SK-N-SH (cell line): ENCODE data around the gene CCHCR1. TPM values are rescaled to one million over a fixed set of nuclear protein-coding genes. Genes with fewer than 3 reads are reported as not detected.

Experiments
- CTCF ChIA-PET: fragments of 300-600, 350-600 bp; formaldehyde crosslinking; extraction: SDS; loops from one replicate; lab custom pipeline; 2021; lab: Yijun Ruan, JAX
- POLR2A ChIA-PET: fragments of 350-600 bp; sonication (Branson Sonifier 250); formaldehyde crosslinking; extraction: SDS; loops from one replicate; lab custom pipeline; 2020; ENCODE audit warnings: antibody characterized with exemption, inconsistent platforms; lab: Yijun Ruan, JAX
- DNase-seq: peaks from one replicate; pipeline ENCODE4 v3.0.0; 2012
- H2AFZ ChIP-seq: fragments of 200-600 bp; sonication (generic); 2 replicates; pipeline ENCODE4 v1.8.1; 2016; ENCODE audit warnings: antibody characterized with exemption, mild to moderate bottlenecking, low read depth
- H3F3A ChIP-seq: fragments of 200-600 bp; sonication (generic); replicated peaks from 2 replicates; pipeline ENCODE3; 2016; ENCODE audit warnings: antibody characterized with exemption, mild to moderate bottlenecking; ENCODE audit not compliant: insufficient read depth
- H3K27ac ChIP-seq, 2 experiments: fragments of 200-500 bp in 1 of 2; fragments of 200-600 bp in 1 of 2; sonication (Bioruptor generic) in 1 of 2; sonication (generic), shearing (Covaris generic) in 1 of 2; 2 replicates each; pipeline versions ENCODE4 v1.5.1 to v1.6.1; 2014 to 2016; ENCODE audit warnings: low read depth in 2 of 2, inconsistent platforms in 1 of 2, low read length in 1 of 2, mild to moderate bottlenecking in 1 of 2, mixed read lengths in 1 of 2
- H3K27me3 ChIP-seq: fragments of 200-600 bp; sonication (generic), shearing (Covaris generic); 2 replicates; pipeline ENCODE4 v1.6.1; 2016; ENCODE audit warnings: mixed run types; ENCODE audit not compliant: insufficient read depth
- H3K36me3 ChIP-seq, 2 experiments: fragments of 200-500 bp in 1 of 2; fragments of 200-600 bp in 1 of 2; sonication (Bioruptor generic) in 1 of 2; sonication (generic) in 1 of 2; replicated peaks in 1 of 2; 2 replicates each; pipeline versions ENCODE3 to v1.5.1; 2014 to 2016; ENCODE audit warnings: low read length in 1 of 2, mild to moderate bottlenecking in 1 of 2; ENCODE audit not compliant: insufficient read depth in 2 of 2, control insufficient read depth in 1 of 2
- H3K4me1 ChIP-seq, 2 experiments: fragments of 200-500 bp in 1 of 2; fragments of 200-600 bp in 1 of 2; sonication (Bioruptor generic) in 1 of 2; sonication (generic), shearing (Covaris generic) in 1 of 2; 2 replicates each; pipeline versions ENCODE4 v1.5.1 to v1.6.1; 2014 to 2016; ENCODE audit warnings: low read depth in 1 of 2, low read length in 1 of 2, mixed run types in 1 of 2; ENCODE audit not compliant: insufficient read depth in 2 of 2, control insufficient read depth in 1 of 2
- H3K4me2 ChIP-seq: fragments of 200-600 bp; sonication (generic), shearing (Covaris generic); 2 replicates; pipeline ENCODE4 v1.6.1; 2017; ENCODE audit warnings: mixed run types
- H3K4me3 ChIP-seq, 2 experiments: fragments of 200-500 bp in 1 of 2; fragments of 200-600 bp in 1 of 2; sonication (Bioruptor generic) in 1 of 2; sonication (generic), shearing (Covaris generic) in 1 of 2; 2 replicates each; pipeline versions ENCODE4 v1.5.1 to v1.8.1; 2014 to 2016; ENCODE audit warnings: low read depth in 2 of 2, inconsistent platforms in 1 of 2, low read length in 1 of 2, mild to moderate bottlenecking in 1 of 2, mixed read lengths in 1 of 2, moderate library complexity in 1 of 2
- H3K79me2 ChIP-seq: fragments of 200-600 bp; sonication (generic); 2 replicates; pipeline ENCODE4 v1.8.1; 2017; ENCODE audit warnings: mild to moderate bottlenecking; ENCODE audit not compliant: insufficient read depth
- H3K9ac ChIP-seq: fragments of 200-600 bp; sonication (generic); 2 replicates; pipeline ENCODE4 v1.6.1; 2017; ENCODE audit warnings: mixed run types
- H3K9me2 ChIP-seq: fragments of 200-600 bp; sonication (generic); 2 replicates; pipeline ENCODE4 v1.6.1; 2017; ENCODE audit warnings: mixed run types
- H3K9me3 ChIP-seq: fragments of 200-600 bp; sonication (generic); 2 replicates; pipeline ENCODE4 v1.6.1; 2017; ENCODE audit warnings: mixed run types, mild to moderate bottlenecking, moderate library complexity
- H4K20me1 ChIP-seq: fragments of 200-600 bp; sonication (generic); 2 replicates; pipeline ENCODE4 v1.6.1; 2017; ENCODE audit warnings: mild to moderate bottlenecking, mixed run types; ENCODE audit not compliant: insufficient read depth
- ELF1 ChIP-seq: IDR thresholded peaks from 2 replicates; pipeline ENCODE4 v1.4.0; 2012
- EP300 ChIP-seq, 2 experiments: IDR thresholded peaks; 2 replicates each; pipeline versions ENCODE4 v1.4.0 to v1.6.1; 2012; ENCODE audit warnings: borderline replicate concordance in 1 of 2, low read depth in 1 of 2, low read length in 1 of 2
- FOSL2 ChIP-seq: IDR thresholded peaks from 2 replicates; pipeline ENCODE4 v1.4.0; 2012; ENCODE audit warnings: low read depth, mild to moderate bottlenecking, moderate library complexity, borderline replicate concordance
- MAX ChIP-seq: IDR thresholded peaks from 2 replicates; pipeline ENCODE4 v1.4.0; 2012; ENCODE audit warnings: low read depth
- MXI1 ChIP-seq: IDR thresholded peaks from 2 replicates; pipeline ENCODE4 v1.6.1; 2012; ENCODE audit warnings: mild to moderate bottlenecking, low read depth, low read length, improper control_type of control experiment
- NFIC ChIP-seq: IDR thresholded peaks from 2 replicates; pipeline ENCODE4 v1.4.0; 2012; ENCODE audit warnings: borderline replicate concordance
- RAD21 ChIP-seq: IDR thresholded peaks from 2 replicates; pipeline ENCODE4 v1.6.1; 2012; ENCODE audit warnings: mild to moderate bottlenecking, low read length
- RXRA ChIP-seq: IDR thresholded peaks from 2 replicates; pipeline ENCODE4 v1.4.0; 2012; ENCODE audit warnings: low read depth, mild to moderate bottlenecking, borderline replicate concordance
- SIN3A ChIP-seq: IDR thresholded peaks from 2 replicates; pipeline ENCODE4 v1.6.1; 2012; ENCODE audit warnings: low read depth, mild to moderate bottlenecking, low read length, moderate library complexity, borderline replicate concordance
- SMC3 ChIP-seq: IDR thresholded peaks from 2 replicates; pipeline ENCODE4 v1.6.1; 2012; ENCODE audit warnings: low read depth, low read length, improper control_type of control experiment
- TAF1 ChIP-seq: IDR thresholded peaks from 2 replicates; pipeline ENCODE4 v1.6.1; 2012; ENCODE audit warnings: low read depth, mild to moderate bottlenecking, low read length, moderate library complexity, borderline replicate concordance
- TCF12 ChIP-seq: IDR thresholded peaks from 2 replicates; pipeline ENCODE4 v1.4.0; 2012
- TEAD4 ChIP-seq: IDR thresholded peaks from 2 replicates; pipeline ENCODE4 v1.4.0; 2012; ENCODE audit warnings: mild to moderate bottlenecking, borderline replicate concordance; ENCODE audit not compliant: insufficient read depth
- USF2 ChIP-seq: fragments of 150-350 bp; IDR thresholded peaks from 2 replicates; pipeline ENCODE4 v1.6.1; 2017; ENCODE audit warnings: antibody characterized with exemption, low read length, low read depth, borderline replicate concordance
- YY1 ChIP-seq: IDR thresholded peaks from 2 replicates; pipeline ENCODE4 v1.4.0; 2012; ENCODE audit warnings: low read depth, mild to moderate bottlenecking
- WGBS: methylation state at CpG from one replicate; pipeline ENCODE4 v1.1.6; 2017; ENCODE audit warnings: low lambda C conversion rate; 5-methylcytosine and 5-hydroxymethylcytosine counted together
- polyA plus RNA-seq, 3 experiments: library from polyadenylated mRNA; depleted of rRNA; stranded (reverse); fragments of >200 nt; gene quantifications; 2 replicates each; pipeline ENCODE4 v1.2.3, GENCODE V29; 2012
- TF ChIP-seq, protein P1 (sequence below): fragments of 150-350 bp; IDR thresholded peaks from 2 replicates; pipeline ENCODE4 v1.6.1; 2016; ENCODE audit warnings: mild to moderate bottlenecking, low read depth, low read length

CCHCR1 gene
- polyA plus RNA-seq, 1 of the 3 experiments (the other 2 are of a cell fraction) = 18.7 TPM

GRCh38 chr6:31169123-31169857 lies 11.7 kb upstream of the CCHCR1 start:
- DNase-seq = no peak
- Histone ChIP-seq H3K4me3 (no peak overlapping the region), H3K36me3 (no peaks in the 10 kb centered on the region), H3K27me3 (no peaks in the 10 kb centered on the region), H3K9ac (no peak overlapping the region), H2AFZ (no peak overlapping the region), H4K20me1 (no peaks in the 10 kb centered on the region), H3F3A (no peaks in the 10 kb centered on the region), H3K9me2 (no peaks in the 10 kb centered on the region), H3K4me1 (no peaks in the 10 kb centered on the region), H3K4me2 (no peak overlapping the region), H3K27ac (no peak overlapping the region), H3K79me2 (no peaks in the 10 kb centered on the region), H3K9me3 (no peaks in the 10 kb centered on the region)
- ChIA-PET POLR2A (no interaction called here), CTCF (no interaction called here)
- TF ChIP-seq RAD21 = no peak
- TF ChIP-seq TEAD4 = no peak
- no peak for TF ChIP-seq SMC3
- TF ChIP-seq TCF12 = no peak
- TF ChIP-seq FOSL2 = no peak
- TF ChIP-seq SIN3A = no peak
- TF ChIP-seq USF2 = no peak
- TF ChIP-seq NFIC = no peak
- TF ChIP-seq YY1 = no peak
- TF ChIP-seq TAF1 = no peak
- TF ChIP-seq, protein P1, sequence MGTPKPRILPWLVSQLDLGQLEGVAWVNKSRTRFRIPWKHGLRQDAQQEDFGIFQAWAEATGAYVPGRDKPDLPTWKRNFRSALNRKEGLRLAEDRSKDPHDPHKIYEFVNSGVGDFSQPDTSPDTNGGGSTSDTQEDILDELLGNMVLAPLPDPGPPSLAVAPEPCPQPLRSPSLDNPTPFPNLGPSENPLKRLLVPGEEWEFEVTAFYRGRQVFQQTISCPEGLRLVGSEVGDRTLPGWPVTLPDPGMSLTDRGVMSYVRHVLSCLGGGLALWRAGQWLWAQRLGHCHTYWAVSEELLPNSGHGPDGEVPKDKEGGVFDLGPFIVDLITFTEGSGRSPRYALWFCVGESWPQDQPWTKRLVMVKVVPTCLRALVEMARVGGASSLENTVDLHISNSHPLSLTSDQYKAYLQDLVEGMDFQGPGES = no peak
- 80% methylated on average over 10 of the region's 10 CpGs for WGBS

DNA sequence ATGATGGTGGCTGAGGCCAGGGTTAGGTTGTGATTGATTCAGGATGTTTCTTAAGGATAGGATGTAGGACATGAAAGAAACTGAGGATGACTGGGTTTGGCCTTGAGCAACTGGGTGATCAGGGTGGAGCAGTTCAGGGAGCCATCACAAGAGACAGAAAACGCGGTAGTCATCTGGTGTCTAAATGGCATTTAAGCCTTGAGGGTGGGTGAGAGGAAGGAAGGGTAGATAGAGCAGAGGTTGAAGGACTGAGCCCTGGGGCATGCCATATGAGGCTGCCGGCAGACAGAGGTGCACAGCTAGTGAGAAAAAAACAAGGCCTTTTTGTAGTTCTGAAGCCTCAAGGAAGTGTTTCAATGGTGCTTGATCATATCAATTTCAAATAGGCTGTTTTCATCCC lies 11.0 kb upstream of the CCHCR1 start:
- H3K27ac ChIP-seq = no peak overlapping the region
- H3K4me2 ChIP-seq = no peak overlapping the region
- no peak overlapping the region for H3K9ac ChIP-seq
- TF ChIP-seq MAX (no peak), MXI1 (no peak), ELF1 (no peak), RXRA (no peak), SMC3 (no peak), EP300 (IDR thresholded peaks at IDR 0.05; ENCODE audit: borderline replicate concordance in 1 of 2, low read depth in 1 of 2, low read length in 1 of 2) (no peak)
- no peaks in the 10 kb centered on the region for H3K27me3 ChIP-seq
- ChIA-PET POLR2A (no interaction called here), CTCF (no interaction called here)
- 76% methylated on average over 3 of the region's 3 CpGs for whole genome bisulfite sequencing
- H4K20me1 ChIP-seq = no peaks in the 10 kb centered on the region
- H3F3A ChIP-seq = no peaks in the 10 kb centered on the region
- no peaks in the 10 kb centered on the region for H3K9me3 ChIP-seq
- no peaks in the 10 kb centered on the region for H3K9me2 ChIP-seq
- H3K4me1 ChIP-seq = no peaks in the 10 kb centered on the region
- DNase-seq = no peak
- no peaks in the 10 kb centered on the region for H3K79me2 ChIP-seq
- no peaks in the 10 kb centered on the region for H3K36me3 ChIP-seq
- no peak overlapping the region for H3K4me3 ChIP-seq
- H2AFZ ChIP-seq = no peak overlapping the region
